ENCODE data around the gene PRDM15.

DNA sequence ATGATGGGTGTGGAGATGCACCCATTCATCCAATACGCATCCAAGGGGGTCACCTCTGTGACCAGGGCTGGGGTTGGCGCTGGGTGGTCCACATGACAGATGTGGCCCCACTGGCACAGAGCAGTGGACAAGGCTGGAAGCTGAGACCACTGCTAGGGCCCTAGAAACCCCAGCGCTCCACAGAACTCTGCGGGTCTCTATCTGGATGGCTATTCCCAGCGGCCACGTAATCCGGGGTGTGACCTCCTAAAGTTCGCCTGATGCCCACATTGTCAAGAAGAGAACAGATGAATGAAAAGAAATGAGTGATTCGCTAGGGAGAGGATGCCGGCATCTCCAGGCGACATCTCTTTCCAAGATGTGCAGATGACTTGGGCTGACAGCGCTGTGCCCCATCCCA is 55.2 kb downstream of the PRDM15 start:
- TF ChIP-seq, protein P1, sequence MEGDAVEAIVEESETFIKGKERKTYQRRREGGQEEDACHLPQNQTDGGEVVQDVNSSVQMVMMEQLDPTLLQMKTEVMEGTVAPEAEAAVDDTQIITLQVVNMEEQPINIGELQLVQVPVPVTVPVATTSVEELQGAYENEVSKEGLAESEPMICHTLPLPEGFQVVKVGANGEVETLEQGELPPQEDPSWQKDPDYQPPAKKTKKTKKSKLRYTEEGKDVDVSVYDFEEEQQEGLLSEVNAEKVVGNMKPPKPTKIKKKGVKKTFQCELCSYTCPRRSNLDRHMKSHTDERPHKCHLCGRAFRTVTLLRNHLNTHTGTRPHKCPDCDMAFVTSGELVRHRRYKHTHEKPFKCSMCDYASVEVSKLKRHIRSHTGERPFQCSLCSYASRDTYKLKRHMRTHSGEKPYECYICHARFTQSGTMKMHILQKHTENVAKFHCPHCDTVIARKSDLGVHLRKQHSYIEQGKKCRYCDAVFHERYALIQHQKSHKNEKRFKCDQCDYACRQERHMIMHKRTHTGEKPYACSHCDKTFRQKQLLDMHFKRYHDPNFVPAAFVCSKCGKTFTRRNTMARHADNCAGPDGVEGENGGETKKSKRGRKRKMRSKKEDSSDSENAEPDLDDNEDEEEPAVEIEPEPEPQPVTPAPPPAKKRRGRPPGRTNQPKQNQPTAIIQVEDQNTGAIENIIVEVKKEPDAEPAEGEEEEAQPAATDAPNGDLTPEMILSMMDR (IDR thresholded peaks at IDR 0.05) = no peak
- TF ChIP-seq POLR2A (IDR thresholded peaks at IDR 0.05) (no peak), EP300 (IDR thresholded peaks at IDR 0.05) (no peak)
